Liver (tissue), 9 donors: Measurements from ENCODE around the gene SUGT1. TPM values are rescaled to one million over a fixed set of nuclear protein-coding genes. Genes with fewer than 3 reads are reported as not detected.

Source experiments
- DNase-seq: peaks from one replicate; pipeline ENCODE4 v3.0.0-alpha.2; 2017; ENCODE audit warnings: low spot score
- H3K27ac ChIP-seq, 2 donors: one replicate each; pipeline ENCODE4 v1.7.0; 2013; ENCODE audit warnings: inconsistent platforms in 2 of 2, low read length in 2 of 2, control low read depth in 1 of 2, low read depth in 1 of 2, mild to moderate bottlenecking in 1 of 2
- H3K27me3 ChIP-seq, 4 donors: one replicate each; pipeline versions ENCODE4 v1.6.1 to v1.7.0; 2013; ENCODE audit warnings: low read length in 3 of 4, inconsistent platforms in 1 of 4, mild to moderate bottlenecking in 1 of 4, moderate library complexity in 1 of 4; ENCODE audit not compliant: control insufficient read depth in 4 of 4, insufficient read depth in 4 of 4
- H3K36me3 ChIP-seq, 4 donors: one replicate each; pipeline versions ENCODE4 v1.6.1 to v1.7.0; 2013; ENCODE audit warnings: low read length in 3 of 4, mild to moderate bottlenecking in 3 of 4, low read depth in 1 of 4, moderate library complexity in 1 of 4; ENCODE audit not compliant: control insufficient read depth in 4 of 4, insufficient read depth in 3 of 4
- H3K4me1 ChIP-seq, 4 donors: one replicate each; pipeline versions ENCODE4 v1.6.1 to v1.7.0; 2013; ENCODE audit warnings: low read length in 3 of 4, mild to moderate bottlenecking in 3 of 4, moderate library complexity in 1 of 4; ENCODE audit not compliant: control insufficient read depth in 4 of 4, insufficient read depth in 4 of 4
- H3K4me3 ChIP-seq, 3 donors: one replicate each; pipeline versions ENCODE4 v1.6.1 to v1.7.0; 2013; ENCODE audit warnings: low read length in 3 of 3, control low read depth in 1 of 3, low read depth in 1 of 3, mild to moderate bottlenecking in 1 of 3
- H3K9ac ChIP-seq, 2 donors: one replicate each; pipeline ENCODE4 v1.7.0; 2013; ENCODE audit warnings: low read length in 2 of 2, mild to moderate bottlenecking in 2 of 2, moderate library complexity in 2 of 2, control low read depth in 1 of 2, low read depth in 1 of 2
- H3K9me3 ChIP-seq, 4 donors: one replicate each; pipeline versions ENCODE4 v1.6.1 to v1.7.0; 2013; ENCODE audit warnings: low read length in 3 of 4; ENCODE audit not compliant: control insufficient read depth in 4 of 4
- EGR1 ChIP-seq, 2 donors: IDR thresholded peaks; 2 replicates each; pipeline ENCODE4 v1.6.1; 2016 to 2018; ENCODE audit warnings: antibody characterized with exemption in 2 of 2, low read depth in 2 of 2
- FOXA1 ChIP-seq: IDR thresholded peaks from 2 replicates; pipeline ENCODE4 v1.6.1; 2016; ENCODE audit warnings: antibody characterized with exemption
- FOXA2 ChIP-seq: IDR thresholded peaks from 2 replicates; pipeline ENCODE4 v1.6.1; 2016; ENCODE audit warnings: antibody characterized with exemption
- GABPA ChIP-seq, 2 donors: IDR thresholded peaks in 1 of 2; conservative IDR thresholded peaks in 1 of 2; 2 replicates each; pipeline ENCODE4 v1.6.1; 2016; ENCODE audit warnings: antibody characterized with exemption in 2 of 2, mild to moderate bottlenecking in 1 of 2, moderate library complexity in 1 of 2
- HNF4A ChIP-seq, 2 donors: conservative IDR thresholded peaks; 2 replicates each; pipeline ENCODE4 v1.6.1; 2016; ENCODE audit warnings: antibody characterized with exemption in 2 of 2, mild to moderate bottlenecking in 2 of 2
- HNF4G ChIP-seq: IDR thresholded peaks from 2 replicates; pipeline ENCODE4 v1.6.1; 2016; ENCODE audit warnings: antibody characterized with exemption
- JUND ChIP-seq, 2 donors: IDR thresholded peaks; 2 replicates each; pipeline ENCODE4 v1.6.1; 2016; ENCODE audit warnings: antibody characterized with exemption in 2 of 2
- MAX ChIP-seq: IDR thresholded peaks from 2 replicates; pipeline ENCODE4 v1.6.1; 2016; ENCODE audit warnings: antibody characterized with exemption
- NR2F2 ChIP-seq: IDR thresholded peaks from 2 replicates; pipeline ENCODE4 v1.6.1; 2016; ENCODE audit warnings: antibody characterized with exemption
- RAD21 ChIP-seq, 2 donors: IDR thresholded peaks; 2 replicates each; pipeline ENCODE4 v1.6.1; 2016; ENCODE audit warnings: antibody characterized with exemption in 2 of 2, mild to moderate bottlenecking in 2 of 2
- SP1 ChIP-seq: IDR thresholded peaks from 2 replicates; pipeline ENCODE4 v1.6.1; 2018; ENCODE audit warnings: antibody characterized with exemption, mild to moderate bottlenecking
- TAF1 ChIP-seq: conservative IDR thresholded peaks from 2 replicates; pipeline ENCODE4 v1.6.1; 2016; ENCODE audit warnings: antibody characterized with exemption, mild to moderate bottlenecking
- YY1 ChIP-seq: IDR thresholded peaks from 2 replicates; pipeline ENCODE4 v1.6.1; 2016; ENCODE audit warnings: antibody characterized with exemption, mild to moderate bottlenecking
- ZBTB33 ChIP-seq: IDR thresholded peaks from 2 replicates; pipeline ENCODE4 v1.6.1; 2016; ENCODE audit warnings: antibody characterized with exemption
- whole genome bisulfite sequencing: extraction: QIAGEN DNeasy Blood & Tissue Kit; methylation state at CpG from one replicate; pipeline ENCODE4 v1.1.7; 2013; 5-methylcytosine and 5-hydroxymethylcytosine counted together
- polyA plus RNA-seq, 2 donors: library from polyadenylated mRNA; stranded (reverse) in 1 of 2; unstranded in 1 of 2; fragments of 200-250 nt in 1 of 2; fragments of >200 nt in 1 of 2; fragmentation: Nextera tagmentation in 1 of 2; extraction: Ambion mirVana in 1 of 2; gene quantifications; one replicate each; pipeline versions ENCODE4 v1.2.1 to v1.2.3, GENCODE V29; 2013 to 2015
- total RNA-seq, 2 donors: library from RNA; depleted of rRNA; stranded (reverse); fragments of >200 nt; gene quantifications; one replicate each; pipeline ENCODE4 v1.2.3, GENCODE V29; 2014
- TF ChIP-seq, protein P1 (sequence below): fragments of 150-350 bp; IDR thresholded peaks from 2 replicates; pipeline ENCODE4 v1.5.1; 2017; ENCODE audit warnings: improper control_type of control experiment, low read depth, low read length; ENCODE audit not compliant: missing input control
- TF ChIP-seq, protein P2 (sequence below): IDR thresholded peaks from 2 replicates; pipeline ENCODE4 v1.6.1; 2016; ENCODE audit warnings: antibody characterized with exemption, mild to moderate bottlenecking
- donor health status: healthy.
- donor health status: healthy.
- donor health status: healthy.
- donor health status: healthy.
- donor health status: healthy.

Gene SUGT1
- total and polyA plus RNA-seq, 4 donors = 15.5 to 24.9 (median 20.8) TPM

- Histone ChIP-seq H3K36me3 (no peaks in the 10 kb centered on the region), H3K27ac (no peak overlapping the region), H3K27me3 (no peaks in the 10 kb centered on the region), H3K4me1 (no peaks in the 10 kb centered on the region), H3K9me3 (no peaks in the 10 kb centered on the region), H3K9ac (no peak overlapping the region), H3K4me3 (no peak overlapping the region)
- no peak for DNase-seq
- TF ChIP-seq, protein P1, sequence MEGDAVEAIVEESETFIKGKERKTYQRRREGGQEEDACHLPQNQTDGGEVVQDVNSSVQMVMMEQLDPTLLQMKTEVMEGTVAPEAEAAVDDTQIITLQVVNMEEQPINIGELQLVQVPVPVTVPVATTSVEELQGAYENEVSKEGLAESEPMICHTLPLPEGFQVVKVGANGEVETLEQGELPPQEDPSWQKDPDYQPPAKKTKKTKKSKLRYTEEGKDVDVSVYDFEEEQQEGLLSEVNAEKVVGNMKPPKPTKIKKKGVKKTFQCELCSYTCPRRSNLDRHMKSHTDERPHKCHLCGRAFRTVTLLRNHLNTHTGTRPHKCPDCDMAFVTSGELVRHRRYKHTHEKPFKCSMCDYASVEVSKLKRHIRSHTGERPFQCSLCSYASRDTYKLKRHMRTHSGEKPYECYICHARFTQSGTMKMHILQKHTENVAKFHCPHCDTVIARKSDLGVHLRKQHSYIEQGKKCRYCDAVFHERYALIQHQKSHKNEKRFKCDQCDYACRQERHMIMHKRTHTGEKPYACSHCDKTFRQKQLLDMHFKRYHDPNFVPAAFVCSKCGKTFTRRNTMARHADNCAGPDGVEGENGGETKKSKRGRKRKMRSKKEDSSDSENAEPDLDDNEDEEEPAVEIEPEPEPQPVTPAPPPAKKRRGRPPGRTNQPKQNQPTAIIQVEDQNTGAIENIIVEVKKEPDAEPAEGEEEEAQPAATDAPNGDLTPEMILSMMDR = no peak
- TF ChIP-seq MAX (no peak), GABPA (IDR thresholded peaks at IDR 0.05 in 1 of 2, conservative IDR thresholded peaks at IDR 0.05 in 1 of 2) (no peak), ZBTB33 (no peak), RAD21 (IDR thresholded peaks at IDR 0.05) (no peak)
- TF ChIP-seq, protein P2, sequence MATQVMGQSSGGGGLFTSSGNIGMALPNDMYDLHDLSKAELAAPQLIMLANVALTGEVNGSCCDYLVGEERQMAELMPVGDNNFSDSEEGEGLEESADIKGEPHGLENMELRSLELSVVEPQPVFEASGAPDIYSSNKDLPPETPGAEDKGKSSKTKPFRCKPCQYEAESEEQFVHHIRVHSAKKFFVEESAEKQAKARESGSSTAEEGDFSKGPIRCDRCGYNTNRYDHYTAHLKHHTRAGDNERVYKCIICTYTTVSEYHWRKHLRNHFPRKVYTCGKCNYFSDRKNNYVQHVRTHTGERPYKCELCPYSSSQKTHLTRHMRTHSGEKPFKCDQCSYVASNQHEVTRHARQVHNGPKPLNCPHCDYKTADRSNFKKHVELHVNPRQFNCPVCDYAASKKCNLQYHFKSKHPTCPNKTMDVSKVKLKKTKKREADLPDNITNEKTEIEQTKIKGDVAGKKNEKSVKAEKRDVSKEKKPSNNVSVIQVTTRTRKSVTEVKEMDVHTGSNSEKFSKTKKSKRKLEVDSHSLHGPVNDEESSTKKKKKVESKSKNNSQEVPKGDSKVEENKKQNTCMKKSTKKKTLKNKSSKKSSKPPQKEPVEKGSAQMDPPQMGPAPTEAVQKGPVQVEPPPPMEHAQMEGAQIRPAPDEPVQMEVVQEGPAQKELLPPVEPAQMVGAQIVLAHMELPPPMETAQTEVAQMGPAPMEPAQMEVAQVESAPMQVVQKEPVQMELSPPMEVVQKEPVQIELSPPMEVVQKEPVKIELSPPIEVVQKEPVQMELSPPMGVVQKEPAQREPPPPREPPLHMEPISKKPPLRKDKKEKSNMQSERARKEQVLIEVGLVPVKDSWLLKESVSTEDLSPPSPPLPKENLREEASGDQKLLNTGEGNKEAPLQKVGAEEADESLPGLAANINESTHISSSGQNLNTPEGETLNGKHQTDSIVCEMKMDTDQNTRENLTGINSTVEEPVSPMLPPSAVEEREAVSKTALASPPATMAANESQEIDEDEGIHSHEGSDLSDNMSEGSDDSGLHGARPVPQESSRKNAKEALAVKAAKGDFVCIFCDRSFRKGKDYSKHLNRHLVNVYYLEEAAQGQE = no peak
- WGBS = 85% methylated on average over 3 of the region's 3 CpGs
Observed at GRCh38 chr13:52711286-52711685, 58.6 kb downstream of the SUGT1 start.

DNA sequence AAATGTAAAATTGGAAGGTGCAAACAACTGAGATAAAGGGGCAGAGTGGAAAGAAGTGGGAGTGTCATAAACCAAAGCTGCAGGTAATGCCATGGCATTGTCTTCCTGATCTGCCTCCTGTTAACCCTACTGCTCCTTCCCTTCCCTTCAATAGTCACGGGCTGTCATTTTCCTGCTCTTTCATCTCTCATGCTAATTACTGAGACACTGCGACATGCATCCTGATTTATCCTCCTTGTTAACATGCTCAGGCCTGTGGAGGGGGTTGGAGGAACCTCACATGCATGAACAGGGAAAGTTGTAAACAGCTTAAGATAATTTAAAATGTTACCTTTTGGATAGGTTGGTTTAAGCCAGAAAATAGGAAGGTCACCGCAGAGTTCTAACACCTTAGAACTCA, 59.7 kb downstream of the SUGT1 start:
- Histone ChIP-seq H3K4me1 (no peaks in the 10 kb centered on the region), H3K27ac (no peak overlapping the region), H3K36me3 (no peaks in the 10 kb centered on the region), H3K9me3 (no peaks in the 10 kb centered on the region), H3K27me3 (no peaks in the 10 kb centered on the region), H3K4me3 (no peak overlapping the region), H3K9ac (no peak overlapping the region)
- DNase-seq = no peak
- 86% methylated on average over 3 of the region's 3 CpGs for WGBS
- TF ChIP-seq RAD21 (IDR thresholded peaks at IDR 0.05) = no peak
- TF ChIP-seq HNF4G = no peak
- no peak for TF ChIP-seq HNF4A (conservative IDR thresholded peaks at IDR 0.05)
- TF ChIP-seq SP1 = no peak
- TF ChIP-seq, protein P2 = no peak
- no peak for TF ChIP-seq MAX
- TF ChIP-seq FOXA1 = no peak
- TF ChIP-seq, protein P1 = no peak
- TF ChIP-seq YY1 = no peak
- no peak for TF ChIP-seq NR2F2
- no peak for TF ChIP-seq FOXA2
- no peak for TF ChIP-seq JUND (IDR thresholded peaks at IDR 0.05)
- TF ChIP-seq TAF1 = no peak
- TF ChIP-seq ZBTB33 = no peak
- no peak for TF ChIP-seq EGR1 (IDR thresholded peaks at IDR 0.05; ENCODE audit: low read depth in 2 of 2)
